ENCODE data around the gene SLC35F6.
"Not testable (repeated sequence)": the region's sequence is repeated elsewhere in the genome, so short reads cannot be mapped to it uniquely, and the experiment has no call there.

Gene SLC35F6

GRCh38 chr2:26756337-26756736 is 7.7 kb upstream of the SLC35F6 start:
- no peak for DNase-seq (ENCODE audit: low read depth)

- no peak for DNase-seq (ENCODE audit: low read depth)
Measured at GRCh38 chr2:26757873-26758789, 6.0 kb upstream of the SLC35F6 start.

GRCh38 chr2:26758790-26759321 is 5.2 kb upstream of the SLC35F6 start:
- DNase-seq (ENCODE audit: low read depth), result no peak

- DNase-seq (ENCODE audit: low read depth), result no peak
Measured at GRCh38 chr2:26759845-26760244, 4.2 kb upstream of the SLC35F6 start.

- not testable (repeated sequence) for DNase-seq (ENCODE audit: low read depth)
Measured at GRCh38 chr2:26760991-26761390, 3.1 kb upstream of the SLC35F6 start.

GRCh38 chr2:26763019-26763418 is 1.1 kb upstream of the SLC35F6 start:
- DNase-seq (ENCODE audit: low read depth), result no peak

- DNase-seq (ENCODE audit: low read depth), result no peak
Measured at GRCh38 chr2:26764906-26765305, 822 bp downstream of the SLC35F6 start.

- DNase-seq (ENCODE audit: low read depth), result no peak
Measured at GRCh38 chr2:26765475-26766200, 1.6 kb downstream of the SLC35F6 start.

- no peak for DNase-seq (ENCODE audit: low read depth)
Measured at GRCh38 chr2:26767129-26767528, 3.0 kb downstream of the SLC35F6 start.

GRCh38 chr2:26767894-26768487 is 3.9 kb downstream of the SLC35F6 start:
- no peak for DNase-seq (ENCODE audit: low read depth)

GRCh38 chr2:26768759-26769088 is 4.6 kb downstream of the SLC35F6 start:
- no peak for DNase-seq (ENCODE audit: low read depth)

GRCh38 chr2:26769089-26769761 is 5.1 kb downstream of the SLC35F6 start:
- DNase-seq (ENCODE audit: low read depth), result no peak

GRCh38 chr2:26770986-26771586 is 7.0 kb downstream of the SLC35F6 start:
- no peak for DNase-seq (ENCODE audit: low read depth)

- no peak for DNase-seq (ENCODE audit: low read depth)
Measured at GRCh38 chr2:26772064-26773001, 8.2 kb downstream of the SLC35F6 start.

- no peak for DNase-seq (ENCODE audit: low read depth)
Measured at GRCh38 chr2:26776195-26776800, 12.2 kb downstream of the SLC35F6 start.

GRCh38 chr2:26778098-26778497 is 14.0 kb downstream of the SLC35F6 start:
- no peak for DNase-seq (ENCODE audit: low read depth)

GRCh38 chr2:26778507-26778906 is 14.4 kb downstream of the SLC35F6 start:
- DNase-seq (ENCODE audit: low read depth), result no peak

- DNase-seq (ENCODE audit: low read depth), result no peak
Measured at GRCh38 chr2:26780203-26780760, 16.2 kb downstream of the SLC35F6 start.

- no peak for DNase-seq (ENCODE audit: low read depth)
Measured at GRCh38 chr2:26782876-26783704, 19.0 kb downstream of the SLC35F6 start.

Data from activated T-helper 9 cell treated with anti-CD3 and anti-CD28 coated beads, Interleukin-2, amount 50 U/mL, for 16 hours (primary cell).